Measurements from ENCODE around the gene NFATC2IP. TPM values are rescaled to one million over a fixed set of nuclear protein-coding genes. Genes with fewer than 3 reads are reported as not detected.
A peak's percentile ranks its signal among the peaks of the same experiment; 100 is the strongest.

NFATC2IP gene
- total and polyA plus RNA-seq, 10 of the 15 experiments (the other 5 are each of a cell fraction or from before 2014, with no cell fraction given), result 12.2 to 93.9 (median 46.9) TPM

DNA sequence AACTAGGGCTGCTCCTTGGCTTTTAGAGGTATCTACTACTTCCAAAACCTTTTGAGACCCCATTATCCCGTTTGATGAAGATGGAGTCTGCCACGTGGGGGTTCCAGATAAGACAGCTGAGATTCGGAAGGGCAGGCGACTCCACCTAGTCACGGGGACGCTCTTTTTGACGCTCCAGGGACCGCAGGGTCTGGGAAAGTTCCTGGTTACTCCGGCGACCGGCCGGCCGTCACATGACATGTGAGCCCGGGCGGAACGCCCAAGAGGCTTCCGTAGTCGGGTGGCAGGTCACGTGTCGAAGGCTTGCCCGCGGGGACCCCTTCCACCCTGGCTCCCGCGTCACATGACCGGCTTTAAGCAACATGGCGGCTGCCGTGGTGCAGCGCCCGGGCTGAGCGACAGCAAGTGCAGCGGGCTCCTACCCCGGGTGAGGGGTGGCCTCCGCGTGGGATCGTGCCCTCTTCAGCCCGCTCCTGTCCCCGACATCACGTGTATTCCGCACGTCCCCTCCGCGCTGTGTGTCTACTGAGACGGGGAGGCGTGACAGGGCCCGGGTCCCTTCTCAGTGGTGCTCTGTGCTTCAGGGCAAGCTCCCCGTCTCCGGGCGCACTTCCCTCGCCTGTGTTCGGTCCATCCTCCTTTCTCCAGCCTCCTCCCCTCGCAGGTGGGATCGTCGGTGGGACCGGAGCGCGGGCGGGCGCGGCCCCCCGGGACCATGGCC is 23.9 kb downstream of the NFATC2IP start, which contains the start of gene SPNS1 (continued):
- TF ChIP-seq, protein P1, sequence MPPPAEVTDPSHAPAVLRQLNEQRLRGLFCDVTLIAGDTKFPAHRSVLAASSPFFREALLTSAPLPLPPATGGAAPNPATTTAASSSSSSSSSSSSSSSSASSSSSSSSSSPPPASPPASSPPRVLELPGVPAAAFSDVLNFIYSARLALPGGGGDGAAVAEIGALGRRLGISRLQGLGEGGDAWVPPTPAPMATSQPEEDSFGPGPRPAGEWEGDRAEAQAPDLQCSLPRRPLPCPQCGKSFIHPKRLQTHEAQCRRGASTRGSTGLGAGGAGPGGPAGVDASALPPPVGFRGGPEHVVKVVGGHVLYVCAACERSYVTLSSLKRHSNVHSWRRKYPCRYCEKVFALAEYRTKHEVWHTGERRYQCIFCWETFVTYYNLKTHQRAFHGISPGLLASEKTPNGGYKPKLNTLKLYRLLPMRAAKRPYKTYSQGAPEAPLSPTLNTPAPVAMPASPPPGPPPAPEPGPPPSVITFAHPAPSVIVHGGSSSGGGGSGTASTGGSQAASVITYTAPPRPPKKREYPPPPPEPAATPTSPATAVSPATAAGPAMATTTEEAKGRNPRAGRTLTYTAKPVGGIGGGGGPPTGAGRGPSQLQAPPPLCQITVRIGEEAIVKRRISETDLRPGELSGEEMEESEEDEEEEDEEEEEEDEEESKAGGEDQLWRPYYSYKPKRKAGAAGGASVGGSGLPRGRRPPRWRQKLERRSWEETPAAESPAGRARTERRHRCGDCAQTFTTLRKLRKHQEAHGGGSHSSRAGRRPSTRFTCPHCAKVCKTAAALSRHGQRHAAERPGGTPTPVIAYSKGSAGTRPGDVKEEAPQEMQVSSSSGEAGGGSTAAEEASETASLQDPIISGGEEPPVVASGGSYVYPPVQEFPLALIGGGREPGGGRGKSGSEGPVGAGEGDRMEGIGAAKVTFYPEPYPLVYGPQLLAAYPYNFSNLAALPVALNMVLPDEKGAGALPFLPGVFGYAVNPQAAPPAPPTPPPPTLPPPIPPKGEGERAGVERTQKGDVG (CRISPR knock-in tag; IDR thresholded peaks at IDR 0.05), result no peak

- H3K9ac ChIP-seq (ENCODE audit: control insufficient read depth, insufficient read depth, low read length), result peak overlapping the region; percentile 87
- no peaks in the 10 kb centered on the region; a peak in 2 of 4 replicates for H3K36me3 ChIP-seq (ENCODE audit: control insufficient read depth in 2 of 2, insufficient read depth in 2 of 2, low read length in 1 of 2)
- no peaks in the 10 kb centered on the region for H3K9me3 ChIP-seq (replicated peaks; ENCODE audit: control insufficient read depth, insufficient read depth, low read length)
- H3K79me2 ChIP-seq (ENCODE audit: control insufficient read depth, insufficient read depth, low read length), result peaks cover 8% of the 10 kb centered on the region
- peak; percentile 8 for ATAC-seq
- in situ Hi-C loops (cut with MboI), result no loop called here
- peak overlapping the region; percentile 58; the same call in 1 of the 2 replicates for H3K27ac ChIP-seq (ENCODE audit: control insufficient read depth, insufficient read depth)
- intact Hi-C loops (cut with micrococcal nuclease; ENCODE audit: unreplicated experiment), result no loop called here
- no peaks in the 10 kb centered on the region for H3K27me3 ChIP-seq (replicated peaks in 1 of 2; ENCODE audit: control insufficient read depth in 2 of 2, insufficient read depth in 2 of 2, low read length in 1 of 2)
- DNase-seq (ENCODE audit: low read depth, low spot score), result no peak
- ChIA-PET RAD21 (ENCODE audit: unreplicated experiment) (interaction anchor here (1.7 kb wide), 1 partner anchor 28 kb away, joined by 4 read pairs; no protein-coding TSS in a partner anchor), CTCF (no interaction called here), SMC1A (ENCODE audit: uncharacterized antibody, unreplicated experiment) (interaction anchor here (1.4 kb wide), 1 partner anchor 8 kb away, joined by 3 read pairs; no protein-coding TSS in a partner anchor), POLR2A (no interaction called here)
- peak overlapping the region; percentile 96 for H3K4me2 ChIP-seq (ENCODE audit: control insufficient read depth, insufficient read depth)
- 24% methylated on average over 23 of the region's 30 CpGs for WGBS (ENCODE audit: insufficient coverage, insufficient replicate concordance, low lambda C conversion rate, missing lambda C conversion rate)
- FAIRE-seq, result no peak
- BruUV-seq (replicated peaks), result no TSS peak
- peak overlapping the region; percentile 87 for H2AFZ ChIP-seq (ENCODE audit: control insufficient read depth, low read depth, low read length)
- TF ChIP-seq, protein P2, sequence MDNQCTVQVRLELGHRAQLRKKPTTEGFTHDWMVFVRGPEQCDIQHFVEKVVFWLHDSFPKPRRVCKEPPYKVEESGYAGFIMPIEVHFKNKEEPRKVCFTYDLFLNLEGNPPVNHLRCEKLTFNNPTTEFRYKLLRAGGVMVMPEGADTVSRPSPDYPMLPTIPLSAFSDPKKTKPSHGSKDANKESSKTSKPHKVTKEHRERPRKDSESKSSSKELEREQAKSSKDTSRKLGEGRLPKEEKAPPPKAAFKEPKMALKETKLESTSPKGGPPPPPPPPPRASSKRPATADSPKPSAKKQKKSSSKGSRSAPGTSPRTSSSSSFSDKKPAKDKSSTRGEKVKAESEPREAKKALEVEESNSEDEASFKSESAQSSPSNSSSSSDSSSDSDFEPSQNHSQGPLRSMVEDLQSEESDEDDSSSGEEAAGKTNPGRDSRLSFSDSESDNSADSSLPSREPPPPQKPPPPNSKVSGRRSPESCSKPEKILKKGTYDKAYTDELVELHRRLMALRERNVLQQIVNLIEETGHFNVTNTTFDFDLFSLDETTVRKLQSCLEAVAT (IDR thresholded peaks at IDR 0.05), result peak; percentile 39; the same call in 1 of the 2 replicates
- no peak for TF ChIP-seq LARP7 (IDR thresholded peaks at IDR 0.05)
- H3K4me1 ChIP-seq (ENCODE audit: control insufficient read depth, insufficient read depth, low read length), result peaks cover 4% of the 10 kb centered on the region
- H3K4me3 ChIP-seq, result peak overlapping the region; percentile 92
- no peaks in the 10 kb centered on the region for H4K20me1 ChIP-seq (ENCODE audit: control insufficient read depth, insufficient read depth)
Observed at GRCh38 chr16:28975158-28975599, 24.4 kb downstream of the NFATC2IP start.
